ENCODE measurements around the gene CRACDL.
A peak's percentile ranks its signal among the peaks of the same experiment; 100 is the strongest.

CRACDL gene

DNA sequence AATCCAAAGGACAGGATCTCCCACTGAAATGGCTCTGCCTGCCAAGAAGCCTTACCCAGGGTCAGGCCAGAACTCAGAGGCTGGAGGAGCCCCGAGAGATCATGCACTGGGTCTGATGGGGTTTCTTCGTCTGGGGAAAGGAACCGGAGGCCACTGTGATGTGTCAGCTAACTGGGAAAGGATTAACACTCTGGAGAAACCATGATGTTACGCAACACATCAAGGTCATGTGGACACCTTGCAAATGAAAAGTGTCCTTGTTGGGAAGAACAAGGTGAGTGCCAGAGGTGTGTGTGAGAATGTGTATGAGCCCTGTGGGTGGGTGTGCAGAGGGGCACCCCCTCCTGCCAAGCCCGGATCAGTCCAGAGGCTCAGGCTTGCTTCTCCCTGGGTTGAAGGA is 86.9 kb downstream of the CRACDL start:
- no peak for DNase-seq

DNA sequence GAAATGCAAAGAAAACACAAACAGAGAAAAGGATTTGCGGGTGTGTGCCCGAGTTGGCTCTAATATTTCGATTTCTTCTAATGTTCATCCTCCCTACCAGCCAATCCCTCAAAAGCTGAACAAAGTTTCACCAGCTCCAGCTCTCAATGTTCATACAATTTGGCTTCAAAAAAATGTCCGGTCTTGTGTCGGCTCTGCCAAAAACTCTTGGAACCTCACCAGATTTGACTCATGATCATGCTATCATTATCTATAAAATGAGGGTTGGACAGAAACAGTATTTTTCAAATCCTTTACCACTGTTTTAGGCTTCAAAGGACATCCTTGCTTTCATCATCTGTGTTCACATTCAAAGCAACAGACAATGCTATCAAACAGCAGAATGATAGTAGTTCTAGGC is 88.2 kb downstream of the CRACDL start:
- no peak for DNase-seq

GRCh38 chr2:98846041-98846440 is 90.0 kb downstream of the CRACDL start:
- no peak for DNase-seq

DNA sequence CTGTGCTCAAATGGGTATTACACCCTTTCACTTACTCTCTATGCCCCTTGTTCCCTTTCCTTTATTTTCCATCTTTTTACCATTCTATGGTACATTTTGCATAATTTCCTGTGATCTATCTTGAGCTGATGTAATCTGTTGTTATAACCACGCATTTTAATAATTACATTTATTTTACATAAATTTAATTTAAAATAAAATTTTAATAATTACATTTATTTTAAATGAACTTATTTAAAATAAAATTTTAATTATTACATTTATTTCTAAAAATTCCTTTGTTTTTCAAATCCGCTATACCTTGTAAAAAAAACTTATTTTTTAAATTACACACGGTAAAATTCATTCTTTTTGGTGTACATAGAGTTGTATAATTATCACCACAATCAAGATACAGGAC is 93.9 kb downstream of the CRACDL start:
- no peak for DNase-seq

DNA sequence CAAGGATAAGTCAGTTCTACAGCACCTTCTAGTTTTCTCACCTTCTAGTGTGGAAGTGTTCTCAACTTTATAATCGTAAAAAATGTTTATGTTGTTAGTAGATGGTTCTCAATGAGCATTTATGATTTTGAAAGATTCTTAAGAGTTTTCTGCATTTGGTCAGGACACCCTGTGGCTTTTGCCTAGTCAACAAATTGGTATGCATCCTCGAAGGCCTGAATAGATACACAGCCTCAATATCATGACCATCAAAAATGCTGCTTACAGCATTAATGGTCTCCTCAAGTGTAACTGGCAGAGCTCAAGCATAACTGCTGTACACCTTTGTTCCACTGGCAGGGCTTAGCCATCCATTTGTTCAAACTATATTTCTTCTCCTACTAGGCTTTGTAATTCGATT is 96.7 kb downstream of the CRACDL start:
- DNase-seq, result no peak

DNA sequence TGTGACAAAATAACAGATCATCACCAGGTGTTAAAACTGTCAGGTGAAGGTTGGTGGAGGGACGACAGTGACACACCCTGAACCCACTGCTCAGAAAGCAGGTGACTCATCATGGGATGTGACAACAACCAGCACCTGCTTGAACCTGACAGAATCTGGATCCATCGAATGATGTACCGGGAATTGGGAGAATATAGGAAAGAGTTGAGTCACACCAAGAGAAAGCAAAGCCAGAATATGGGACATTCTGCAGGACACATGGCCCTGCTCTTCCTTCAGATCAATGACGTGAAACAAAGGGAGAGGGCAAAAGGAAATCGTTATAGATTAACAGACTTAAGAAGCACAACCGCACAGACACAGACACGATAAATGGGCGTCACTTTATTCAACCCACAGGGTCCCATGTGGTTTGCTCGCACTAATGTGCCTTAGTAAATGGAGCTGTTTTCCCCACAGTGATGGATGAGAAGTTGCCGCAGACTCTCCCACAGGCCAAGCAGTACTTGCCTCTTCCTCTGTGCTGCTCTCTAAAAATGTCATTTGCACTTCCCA is 100.1 kb downstream of the CRACDL start:
- peak in 1 of 4 experiments; percentile 12 for DNase-seq

GRCh38 chr2:98833917-98834263 is 102.1 kb downstream of the CRACDL start:
- DNase-seq, result no peak

GRCh38 chr2:98833172-98833916 is 102.7 kb downstream of the CRACDL start:
- no peak for DNase-seq

DNA sequence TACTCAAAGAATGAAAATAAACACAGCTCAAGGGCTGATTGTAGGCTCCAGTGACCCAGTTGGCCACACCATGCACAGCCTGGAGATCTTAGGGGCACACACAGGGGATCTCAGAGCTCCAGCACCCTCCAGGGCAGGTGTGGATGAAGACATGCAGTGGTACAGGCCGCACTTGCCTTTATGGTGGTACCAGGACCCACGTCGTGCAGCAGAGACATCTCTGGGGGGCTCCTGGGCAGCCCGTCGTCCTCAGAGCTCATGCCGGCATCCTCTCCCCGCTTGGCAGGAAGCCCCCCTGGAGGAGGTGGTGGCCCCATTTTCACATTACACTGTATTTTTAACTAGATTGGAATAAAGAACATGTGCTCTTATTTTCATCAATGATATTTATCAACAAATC is 103.9 kb downstream of the CRACDL start:
- no peak for DNase-seq

- DNase-seq, result no peak
Measured at GRCh38 chr2:98830571-98831145, 105.4 kb downstream of the CRACDL start.

- no peak for DNase-seq
Measured at GRCh38 chr2:98829581-98830270, 106.3 kb downstream of the CRACDL start.

GRCh38 chr2:98828793-98829371 is 107.1 kb downstream of the CRACDL start:
- DNase-seq, result no peak

GRCh38 chr2:98828369-98828744 is 107.7 kb downstream of the CRACDL start:
- no peak for DNase-seq

- DNase-seq, result no peak
Measured at GRCh38 chr2:98827625-98828368, 108.2 kb downstream of the CRACDL start.

DNA sequence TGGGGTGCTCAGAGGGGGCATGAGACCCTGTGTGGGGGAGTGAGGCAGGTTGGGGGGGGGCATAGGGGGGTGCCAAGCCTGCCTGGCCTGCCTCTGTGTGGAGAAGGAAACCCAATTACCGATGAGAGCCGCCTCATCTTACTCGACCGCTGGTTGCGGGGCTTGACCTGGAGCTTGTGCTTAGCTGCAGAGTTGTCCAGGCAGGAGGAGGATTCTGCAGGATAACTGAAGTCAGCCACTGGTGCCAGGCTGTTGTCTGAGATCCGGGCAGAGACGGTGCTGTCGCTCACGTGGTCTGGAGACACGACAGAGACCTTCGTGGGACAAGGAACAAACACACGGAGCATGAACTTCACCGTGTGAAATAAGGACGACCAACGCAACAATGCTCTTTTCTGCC is 109.2 kb downstream of the CRACDL start:
- DNase-seq, result no peak

DNA sequence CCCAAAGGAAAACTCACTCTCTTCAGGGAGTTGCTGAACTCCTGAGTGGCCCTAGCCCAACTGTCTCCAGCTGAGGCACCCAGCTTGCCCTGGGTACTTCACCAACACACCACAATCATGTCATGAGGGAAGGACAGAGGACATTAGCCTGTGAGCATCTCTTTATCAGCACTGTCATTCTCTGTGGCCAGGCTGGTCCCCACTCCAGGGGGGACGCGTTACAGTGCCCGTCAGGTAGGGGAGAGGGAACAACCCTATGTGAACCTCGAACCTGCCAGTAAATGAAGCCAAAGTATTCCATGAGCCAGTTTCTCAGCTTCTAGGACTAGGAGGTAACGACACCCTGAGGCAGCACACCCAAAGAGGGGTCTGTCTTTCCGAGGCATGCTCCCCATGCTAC is 110.2 kb downstream of the CRACDL start:
- no peak for DNase-seq

- no peak for DNase-seq
Measured at GRCh38 chr2:98825404-98825803, 110.6 kb downstream of the CRACDL start.

- no peak for DNase-seq
Measured at GRCh38 chr2:98825020-98825350, 111.0 kb downstream of the CRACDL start.

GRCh38 chr2:98824256-98825019 is 111.6 kb downstream of the CRACDL start:
- DNase-seq, result no peak

GRCh38 chr2:98823196-98824170 is 112.5 kb downstream of the CRACDL start:
- DNase-seq, result no peak
